Suprapubic skin (tissue), 3 donors: ENCODE measurements around the gene PARPBP.

Experiments
- CTCF ChIP-seq, 2 donors: fragments of 200-600 bp in 1 of 2; fragments of 450-650 bp in 1 of 2; sonication (generic) in 1 of 2; IDR thresholded peaks; one replicate each; pipeline ENCODE4 v1.5.1; 2016 to 2019; ENCODE audit warnings: antibody characterized with exemption in 2 of 2, mild to moderate bottlenecking in 1 of 2, moderate library complexity in 1 of 2
- POLR2A ChIP-seq, 2 donors: fragments of 450-650 bp; IDR thresholded peaks; one replicate each; pipeline ENCODE4 v1.6.1; 2017; ENCODE audit warnings: antibody characterized with exemption in 2 of 2, mild to moderate bottlenecking in 2 of 2, moderate library complexity in 2 of 2

GRCh38 chr12:102232446-102232845, 112.5 kb downstream of the PARPBP start:
- TF ChIP-seq POLR2A (IDR thresholded peaks at IDR 0.05), result no peak
- TF ChIP-seq CTCF (IDR thresholded peaks at IDR 0.05), result no peak
